ENCODE results near the gene NR5A1.

GRCh38 chr9:124487260-124488182, 19.7 kb downstream of the NR5A1 start:
- TF ChIP-seq, protein P1, sequence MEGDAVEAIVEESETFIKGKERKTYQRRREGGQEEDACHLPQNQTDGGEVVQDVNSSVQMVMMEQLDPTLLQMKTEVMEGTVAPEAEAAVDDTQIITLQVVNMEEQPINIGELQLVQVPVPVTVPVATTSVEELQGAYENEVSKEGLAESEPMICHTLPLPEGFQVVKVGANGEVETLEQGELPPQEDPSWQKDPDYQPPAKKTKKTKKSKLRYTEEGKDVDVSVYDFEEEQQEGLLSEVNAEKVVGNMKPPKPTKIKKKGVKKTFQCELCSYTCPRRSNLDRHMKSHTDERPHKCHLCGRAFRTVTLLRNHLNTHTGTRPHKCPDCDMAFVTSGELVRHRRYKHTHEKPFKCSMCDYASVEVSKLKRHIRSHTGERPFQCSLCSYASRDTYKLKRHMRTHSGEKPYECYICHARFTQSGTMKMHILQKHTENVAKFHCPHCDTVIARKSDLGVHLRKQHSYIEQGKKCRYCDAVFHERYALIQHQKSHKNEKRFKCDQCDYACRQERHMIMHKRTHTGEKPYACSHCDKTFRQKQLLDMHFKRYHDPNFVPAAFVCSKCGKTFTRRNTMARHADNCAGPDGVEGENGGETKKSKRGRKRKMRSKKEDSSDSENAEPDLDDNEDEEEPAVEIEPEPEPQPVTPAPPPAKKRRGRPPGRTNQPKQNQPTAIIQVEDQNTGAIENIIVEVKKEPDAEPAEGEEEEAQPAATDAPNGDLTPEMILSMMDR (IDR thresholded peaks at IDR 0.05; ENCODE audit: insufficient read depth, low read length, poor library complexity, severe bottlenecking): no peak
- TF ChIP-seq EZH2phosphoT487 (conservative IDR thresholded peaks at IDR 0.05; ENCODE audit: low read length): no peak
